Sigmoid colon (tissue), 7 donors: Measurements from ENCODE around the gene ACSS3. TPM values are rescaled to one million over a fixed set of nuclear protein-coding genes. Genes with fewer than 3 reads are reported as not detected.

ENCODE experiments used
- DNase-seq: peaks from one replicate; pipeline ENCODE4 v3.0.0-alpha.2; 2019
- H3K27ac ChIP-seq, 4 donors: fragments of 200-600 bp; sonication (generic); one replicate each; pipeline ENCODE4 v1.5.1; 2016 to 2019; ENCODE audit warnings: mild to moderate bottlenecking in 1 of 4
- H3K27me3 ChIP-seq, 3 donors: fragments of 200-600 bp; sonication (generic); one replicate each; pipeline ENCODE4 v1.5.1; 2019; ENCODE audit warnings: mild to moderate bottlenecking in 1 of 3
- H3K36me3 ChIP-seq, 4 donors: fragments of 200-600 bp; sonication (generic); one replicate each; pipeline ENCODE4 v1.5.1; 2016 to 2019
- H3K4me1 ChIP-seq, 4 donors: fragments of 200-600 bp; sonication (generic); one replicate each; pipeline ENCODE4 v1.5.1; 2017 to 2019
- H3K4me3 ChIP-seq, 4 donors: fragments of 200-600 bp; sonication (generic); one replicate each; pipeline ENCODE4 v1.5.1; 2017 to 2019; ENCODE audit warnings: mild to moderate bottlenecking in 2 of 4, moderate library complexity in 1 of 4
- H3K9me3 ChIP-seq, 4 donors: fragments of 200-600 bp in 3 of 4; sonication (generic) in 3 of 4; one replicate each; pipeline versions ENCODE4 v1.5.1 to v1.6.1; 2013 to 2019
- EP300 ChIP-seq, 4 donors: sonication (generic); formaldehyde crosslinking; IDR thresholded peaks; one replicate each; pipeline ENCODE4 v1.6.1; 2017; ENCODE audit warnings: antibody characterized with exemption in 4 of 4
- POLR2A ChIP-seq, 2 donors: fragments of 450-650 bp; IDR thresholded peaks; one replicate each; pipeline ENCODE4 v1.6.1; 2016; ENCODE audit warnings: antibody characterized with exemption in 2 of 2, mild to moderate bottlenecking in 2 of 2, moderate library complexity in 2 of 2
- POLR2AphosphoS5 ChIP-seq, 4 donors: sonication (generic); formaldehyde crosslinking; IDR thresholded peaks; one replicate each; pipeline ENCODE4 v1.6.1; 2017; ENCODE audit warnings: antibody characterized with exemption in 4 of 4
- WGBS, 2 donors: extraction: QIAGEN DNeasy Blood & Tissue Kit; methylation state at CpG; one replicate each; pipeline ENCODE4 v1.1.7; 2013; 5-methylcytosine and 5-hydroxymethylcytosine counted together
- intact Hi-C: fragments of 100-400 bp; cut with DNase I; formaldehyde crosslinking; loops from one replicate; pipeline ENCODE4 v1.15.1; 2023
- polyA plus RNA-seq, 3 donors: library from polyadenylated mRNA; stranded (reverse); fragments of 200-250 nt; gene quantifications; one replicate each; pipeline ENCODE4 v1.2.3, GENCODE V29; 2013
- total RNA-seq, 4 donors: library from RNA; depleted of rRNA; stranded (reverse); fragments of >200 nt; gene quantifications; one replicate each; pipeline ENCODE4 v1.1.0, GENCODE V29; 2016
- TF ChIP-seq, protein P1 (sequence below), 4 experiments: fragments of 450-650 bp in 3 of 4; fragments of 200-600 bp in 1 of 4; IDR thresholded peaks; one replicate each; pipeline ENCODE4 v1.5.1; 2016 to 2019; ENCODE audit warnings: antibody characterized with exemption in 4 of 4, mild to moderate bottlenecking in 3 of 4, moderate library complexity in 2 of 4
- donor health status: healthy with polysubstance abuse.
- donor health status: Bipolar disorder and iron deficiency.
- donor health status: healthy.

ACSS3 gene
- total and polyA plus RNA-seq, 7 donors = 0.46 to 26.7 (median 9.9) TPM

DNA sequence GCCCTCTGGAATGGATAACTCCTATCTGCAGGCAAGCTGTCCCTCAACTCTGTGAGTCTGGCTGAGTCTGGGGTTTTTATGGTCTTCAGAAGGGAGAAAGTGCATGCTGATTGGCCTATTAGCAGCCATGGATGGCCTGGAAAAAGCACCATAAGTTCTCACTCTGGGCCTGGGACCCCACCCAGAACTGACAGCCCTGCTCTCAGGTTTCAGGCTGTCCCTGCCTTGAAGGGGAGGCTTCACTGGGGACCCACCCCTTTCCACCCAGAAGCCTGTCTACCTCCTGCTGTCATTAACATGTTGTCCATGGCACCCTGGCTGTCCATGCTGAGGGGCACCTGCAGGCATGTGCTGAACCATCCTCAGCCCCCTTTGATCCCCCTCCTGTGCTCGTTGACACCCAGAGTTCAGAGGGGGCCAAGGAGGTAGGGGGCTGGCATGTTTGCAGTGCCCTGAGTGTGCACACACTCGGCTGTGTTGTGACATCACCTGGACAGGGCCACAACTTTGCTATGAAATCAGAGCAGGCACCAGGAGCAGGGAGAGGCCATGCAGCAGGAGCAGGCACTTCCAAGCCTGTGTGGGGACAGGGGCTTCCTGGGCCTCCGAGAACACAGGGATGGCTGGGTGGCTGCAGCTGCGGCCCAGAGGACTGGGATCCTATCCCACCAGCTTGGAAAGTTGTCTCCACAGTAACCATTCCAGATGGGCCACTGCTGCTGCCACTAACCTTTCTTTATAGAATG, 84.7 kb downstream of the ACSS3 start:
- no peak for DNase-seq
- H3K9me3 ChIP-seq = no peaks in the 10 kb centered on the region
- no peak overlapping the region for H3K27ac ChIP-seq
- H3K36me3 ChIP-seq = no peaks in the 10 kb centered on the region
- WGBS, 2 donors = 78 to 79% methylated on average over 4 of the region's 4 CpGs
- H3K4me1 ChIP-seq = no peaks in the 10 kb centered on the region
- H3K27me3 ChIP-seq = no peaks in the 10 kb centered on the region
- no peak overlapping the region for H3K4me3 ChIP-seq
- intact Hi-C loops = no loop called here
- TF ChIP-seq EP300 (IDR thresholded peaks at IDR 0.05) = no peak
- no peak for TF ChIP-seq POLR2AphosphoS5 (IDR thresholded peaks at IDR 0.05)
- TF ChIP-seq POLR2A (IDR thresholded peaks at IDR 0.05) = no peak
- TF ChIP-seq, protein P1, sequence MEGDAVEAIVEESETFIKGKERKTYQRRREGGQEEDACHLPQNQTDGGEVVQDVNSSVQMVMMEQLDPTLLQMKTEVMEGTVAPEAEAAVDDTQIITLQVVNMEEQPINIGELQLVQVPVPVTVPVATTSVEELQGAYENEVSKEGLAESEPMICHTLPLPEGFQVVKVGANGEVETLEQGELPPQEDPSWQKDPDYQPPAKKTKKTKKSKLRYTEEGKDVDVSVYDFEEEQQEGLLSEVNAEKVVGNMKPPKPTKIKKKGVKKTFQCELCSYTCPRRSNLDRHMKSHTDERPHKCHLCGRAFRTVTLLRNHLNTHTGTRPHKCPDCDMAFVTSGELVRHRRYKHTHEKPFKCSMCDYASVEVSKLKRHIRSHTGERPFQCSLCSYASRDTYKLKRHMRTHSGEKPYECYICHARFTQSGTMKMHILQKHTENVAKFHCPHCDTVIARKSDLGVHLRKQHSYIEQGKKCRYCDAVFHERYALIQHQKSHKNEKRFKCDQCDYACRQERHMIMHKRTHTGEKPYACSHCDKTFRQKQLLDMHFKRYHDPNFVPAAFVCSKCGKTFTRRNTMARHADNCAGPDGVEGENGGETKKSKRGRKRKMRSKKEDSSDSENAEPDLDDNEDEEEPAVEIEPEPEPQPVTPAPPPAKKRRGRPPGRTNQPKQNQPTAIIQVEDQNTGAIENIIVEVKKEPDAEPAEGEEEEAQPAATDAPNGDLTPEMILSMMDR (IDR thresholded peaks at IDR 0.05) = no peak

DNA sequence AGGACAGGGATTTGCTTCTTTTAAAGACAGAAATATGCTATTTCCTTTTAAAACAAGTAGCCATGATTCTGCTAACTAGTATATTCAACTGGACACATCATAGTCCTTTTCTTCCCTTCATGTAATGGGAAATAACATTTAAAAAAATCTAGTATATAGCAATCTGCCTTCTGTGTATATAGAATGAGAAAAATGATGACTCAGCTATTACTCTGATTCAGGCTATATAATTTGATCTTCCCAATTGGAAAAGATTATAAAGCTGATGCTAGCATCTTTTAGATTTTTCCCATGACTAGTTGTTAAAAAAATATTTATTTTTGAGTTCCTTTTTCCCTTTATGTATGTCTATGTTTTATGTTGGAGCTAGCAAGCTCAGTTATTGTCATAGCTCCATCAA, 86.9 kb downstream of the ACSS3 start:
- no peaks in the 10 kb centered on the region for H3K9me3 ChIP-seq
- TF ChIP-seq, protein P1 (IDR thresholded peaks at IDR 0.05) = no peak
- TF ChIP-seq EP300 (IDR thresholded peaks at IDR 0.05) (no peak), POLR2AphosphoS5 (IDR thresholded peaks at IDR 0.05) (no peak), POLR2A (IDR thresholded peaks at IDR 0.05) (no peak)
- H3K4me1 ChIP-seq = no peaks in the 10 kb centered on the region
- no peak for DNase-seq
- no peaks in the 10 kb centered on the region for H3K27me3 ChIP-seq
- no peak overlapping the region for H3K4me3 ChIP-seq
- H3K36me3 ChIP-seq = no peaks in the 10 kb centered on the region
- intact Hi-C loops = no loop called here
- no peak overlapping the region for H3K27ac ChIP-seq

DNA sequence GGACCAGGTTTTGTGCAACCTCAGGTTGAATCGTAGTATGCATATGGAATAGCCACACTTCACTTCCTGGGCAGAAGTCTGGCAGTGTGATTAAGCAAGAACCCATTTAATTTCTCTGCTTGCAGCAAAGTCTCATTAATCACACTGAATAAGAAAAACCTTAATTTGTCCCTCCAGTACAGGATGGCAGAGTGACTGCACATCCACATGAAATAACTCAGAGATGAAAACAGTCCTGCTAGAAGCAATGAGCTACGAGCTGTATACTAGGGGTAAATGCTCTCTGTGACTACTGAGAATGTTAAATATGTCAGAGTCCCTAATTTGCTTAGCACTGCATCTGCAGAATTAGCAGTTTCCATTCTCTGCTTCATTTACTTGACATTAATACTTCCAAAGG, 88.9 kb downstream of the ACSS3 start:
- TF ChIP-seq, protein P1 (IDR thresholded peaks at IDR 0.05) = no peak
- TF ChIP-seq POLR2A (IDR thresholded peaks at IDR 0.05) (no peak), POLR2AphosphoS5 (IDR thresholded peaks at IDR 0.05) (no peak), EP300 (IDR thresholded peaks at IDR 0.05) (no peak)
- H3K36me3 ChIP-seq = no peaks in the 10 kb centered on the region
- 79% methylated on average over 2 of the region's 2 CpGs for WGBS, 2 donors
- H3K27ac ChIP-seq = no peak overlapping the region
- intact Hi-C loops = no loop called here
- no peak for DNase-seq
- no peaks in the 10 kb centered on the region for H3K9me3 ChIP-seq
- H3K27me3 ChIP-seq = no peaks in the 10 kb centered on the region
- H3K4me3 ChIP-seq = no peak overlapping the region
- H3K4me1 ChIP-seq = no peaks in the 10 kb centered on the region

DNA sequence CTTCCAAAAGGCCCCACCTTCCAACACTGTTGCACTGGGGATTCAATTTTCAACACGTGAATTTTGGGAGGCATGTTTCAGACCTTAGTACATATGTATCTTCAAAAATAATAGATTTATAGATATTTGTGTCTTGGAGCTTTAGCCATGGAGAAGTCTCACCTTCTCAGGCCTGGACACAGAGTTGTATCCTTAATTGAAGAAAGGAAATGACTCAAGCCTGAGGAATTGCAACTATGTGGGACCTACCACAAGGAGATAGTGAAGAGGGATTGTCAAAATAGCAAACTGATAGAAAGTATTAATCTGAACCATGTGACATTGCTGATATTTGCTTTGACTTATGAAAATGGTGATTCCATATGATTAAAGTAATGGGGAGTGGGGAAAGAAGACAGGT, 89.8 kb downstream of the ACSS3 start:
- Histone ChIP-seq H3K36me3 (no peaks in the 10 kb centered on the region), H3K4me1 (no peaks in the 10 kb centered on the region), H3K9me3 (no peaks in the 10 kb centered on the region), H3K4me3 (no peak overlapping the region), H3K27ac (no peak overlapping the region), H3K27me3 (no peaks in the 10 kb centered on the region)
- DNase-seq = no peak
- intact Hi-C loops = no loop called here
- 77 to 91% methylated on average over 1 of the region's 1 CpG for WGBS, 2 donors
- TF ChIP-seq EP300 (IDR thresholded peaks at IDR 0.05) (no peak), POLR2AphosphoS5 (IDR thresholded peaks at IDR 0.05) (no peak), POLR2A (IDR thresholded peaks at IDR 0.05) (no peak)
- TF ChIP-seq, protein P1 (IDR thresholded peaks at IDR 0.05) = no peak

DNA sequence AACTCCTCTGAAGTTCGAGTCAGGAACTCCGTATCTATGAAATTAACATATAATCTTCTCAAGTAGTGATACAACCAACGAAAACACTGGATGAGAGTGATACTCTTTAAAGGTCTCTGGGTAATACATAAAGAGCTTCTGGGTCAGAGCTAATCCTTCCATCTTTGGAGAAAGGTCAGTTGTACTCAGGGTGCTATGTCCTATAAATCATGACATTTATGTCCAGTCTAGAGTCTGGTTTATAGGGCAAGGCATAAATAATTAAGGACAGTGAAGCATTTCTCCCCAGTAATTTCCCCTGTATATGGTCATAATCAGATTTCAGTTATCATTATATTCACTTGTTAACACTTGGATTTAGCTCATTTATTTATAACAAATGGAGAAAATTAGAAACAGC, 90.6 kb downstream of the ACSS3 start:
- TF ChIP-seq EP300 (IDR thresholded peaks at IDR 0.05) (no peak), POLR2AphosphoS5 (IDR thresholded peaks at IDR 0.05) (no peak), POLR2A (IDR thresholded peaks at IDR 0.05) (no peak)
- TF ChIP-seq, protein P1 (IDR thresholded peaks at IDR 0.05) = no peak
- Histone ChIP-seq H3K4me1 (no peaks in the 10 kb centered on the region), H3K36me3 (no peaks in the 10 kb centered on the region), H3K9me3 (no peaks in the 10 kb centered on the region), H3K4me3 (no peak overlapping the region), H3K27me3 (no peaks in the 10 kb centered on the region), H3K27ac (no peak overlapping the region)
- DNase-seq = no peak
- 81 to 83% methylated on average over 3 of the region's 3 CpGs for WGBS, 2 donors
- intact Hi-C loops = no loop called here
